GM19023 (cell line): ENCODE measurements around the gene ABCB7.
"Not testable (repeated sequence)": the region's sequence is repeated elsewhere in the genome, so short reads cannot be mapped to it uniquely, and the experiment has no call there.

ENCODE experiments used
- ATAC-seq: cut with Tn5 transposase; IDR thresholded peaks from one replicate; pipeline ENCODE4 v1.9.1; 2021; ENCODE audit warnings: mild to moderate bottlenecking, moderate library complexity; ENCODE audit not compliant: unreplicated experiment

ABCB7 gene

DNA sequence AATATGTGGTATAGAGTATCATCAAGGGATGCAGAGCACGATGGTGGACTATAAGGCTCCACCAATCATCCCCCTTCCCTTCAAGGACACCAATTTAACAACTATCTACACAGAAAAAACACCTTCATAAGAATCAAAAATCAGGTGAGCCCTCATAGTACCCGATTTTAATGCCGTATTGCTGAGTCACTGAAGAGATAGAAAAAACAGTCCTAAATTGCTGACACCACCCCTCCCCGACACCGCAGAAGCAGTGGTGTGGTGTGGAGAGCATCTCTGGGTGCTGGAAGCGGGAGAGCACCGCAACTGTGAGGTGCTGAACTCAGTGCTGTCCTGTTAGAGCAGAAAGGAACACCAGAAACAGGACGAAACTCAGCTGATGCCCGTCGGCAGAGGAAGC lies 49.3 kb downstream of the ABCB7 start:
- no peak for ATAC-seq

DNA sequence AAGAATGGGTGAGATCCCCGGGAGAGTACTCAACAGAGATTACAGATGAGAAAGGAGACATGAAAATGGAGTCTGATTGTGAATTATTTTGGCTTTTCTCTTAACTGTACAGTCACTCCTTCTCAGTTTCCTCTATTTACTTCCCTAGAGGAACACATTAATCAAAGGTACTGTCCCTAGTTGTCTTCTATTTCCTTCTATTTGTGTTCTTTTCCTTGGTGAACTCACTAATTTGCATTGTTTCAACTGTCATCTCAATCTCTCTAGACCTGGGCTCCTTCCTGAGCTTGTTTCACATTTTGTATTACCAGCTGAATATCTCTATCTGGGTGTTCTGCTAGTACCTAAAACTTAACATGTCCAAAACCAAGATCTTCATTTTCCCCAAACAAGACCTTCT lies 59.8 kb downstream of the ABCB7 start:
- ATAC-seq = no peak

DNA sequence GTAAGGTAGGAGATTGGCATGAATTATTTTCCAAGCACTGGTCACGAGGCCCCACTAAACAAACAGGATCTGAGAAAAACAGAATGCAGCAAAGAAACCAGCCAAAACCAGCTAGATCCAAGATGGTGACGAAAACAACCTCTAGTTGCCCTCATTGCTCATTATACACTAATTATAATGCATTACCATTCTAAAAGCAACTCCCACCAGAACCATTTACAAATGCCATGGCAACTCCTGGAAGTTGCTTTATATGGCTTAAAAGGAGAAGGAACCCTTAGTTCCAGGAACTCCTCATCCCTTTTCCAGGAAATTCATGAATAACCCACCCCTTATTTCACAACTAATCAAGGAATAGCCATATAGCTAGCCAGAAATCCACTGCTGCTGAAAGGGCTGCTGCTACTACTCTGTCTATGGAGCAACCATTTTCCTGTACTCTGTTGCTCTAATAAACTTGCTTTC lies 69.3 kb downstream of the ABCB7 start:
- no peak for ATAC-seq

DNA sequence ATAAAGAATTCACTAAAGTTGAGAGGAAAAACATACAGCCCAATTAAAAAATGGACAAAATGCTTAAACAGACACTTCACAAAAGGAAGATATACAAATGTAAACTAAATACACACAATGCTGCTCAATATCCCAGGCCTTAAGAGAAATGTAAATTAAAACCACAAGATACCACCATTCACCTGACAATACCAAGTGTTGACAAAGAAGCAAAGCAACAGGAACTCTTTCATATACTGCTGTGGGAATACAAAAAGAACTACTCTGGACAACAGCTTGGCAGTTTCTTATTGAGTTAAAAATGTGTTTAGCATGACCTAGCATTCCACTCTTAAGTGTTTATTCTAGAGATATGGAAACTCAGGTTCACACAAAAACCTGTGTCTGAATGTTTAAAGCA lies 71.3 kb downstream of the ABCB7 start:
- ATAC-seq = no peak

DNA sequence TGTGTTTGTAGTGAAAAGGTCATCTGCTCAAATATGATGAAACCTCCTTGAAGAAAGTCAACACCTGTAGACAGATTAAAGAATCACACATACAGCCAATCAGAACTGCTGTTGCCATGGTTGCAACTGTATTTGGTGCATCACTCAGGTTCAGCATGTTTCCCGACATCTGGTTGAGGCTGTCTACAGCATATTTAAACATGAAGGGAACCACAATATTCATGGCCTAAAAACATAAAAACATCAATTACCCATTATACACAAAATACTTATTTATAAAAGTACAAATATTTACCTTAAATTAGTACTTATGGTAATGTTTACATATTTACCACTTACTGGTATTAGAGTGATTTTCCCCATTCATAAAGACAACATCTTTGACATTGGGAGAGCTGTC lies 79.7 kb downstream of the ABCB7 start:
- no peak for ATAC-seq

DNA sequence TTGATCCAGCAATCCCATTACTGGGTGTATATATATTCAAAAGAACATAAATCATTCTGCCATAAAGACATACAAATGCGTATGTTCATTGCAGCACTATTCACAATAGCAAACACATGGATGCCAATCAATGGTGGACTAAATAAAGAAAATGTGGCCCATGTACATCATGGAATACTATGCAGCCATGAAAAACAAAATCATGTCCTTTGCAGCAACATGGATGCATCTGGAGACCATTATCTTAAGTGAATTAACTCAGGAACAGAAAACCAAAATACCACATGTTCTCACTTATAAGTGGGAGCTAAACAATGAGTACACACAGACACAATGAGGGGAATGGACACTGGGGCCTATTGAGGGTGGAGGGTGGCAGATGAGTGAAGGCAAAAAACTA lies 81.6 kb downstream of the ABCB7 start:
- ATAC-seq = no peak

DNA sequence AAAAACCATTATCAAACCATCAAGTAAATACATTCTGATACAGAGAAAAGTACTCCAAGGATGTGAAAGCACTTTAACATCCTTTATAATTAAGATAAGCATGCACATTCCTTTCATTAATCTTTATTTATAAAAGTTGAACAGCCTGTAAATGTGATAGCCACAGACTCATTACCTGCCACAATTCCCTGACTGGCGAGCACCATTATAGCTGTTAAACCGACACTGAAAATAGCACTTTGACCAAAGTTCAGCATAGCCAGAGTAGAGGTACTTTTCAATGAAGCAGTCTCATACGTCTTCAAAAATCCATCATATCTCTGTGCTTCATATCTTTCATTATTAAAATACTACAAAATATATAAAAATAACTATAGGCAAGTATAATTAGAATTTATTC lies 84.7 kb downstream of the ABCB7 start:
- ATAC-seq = no peak

DNA sequence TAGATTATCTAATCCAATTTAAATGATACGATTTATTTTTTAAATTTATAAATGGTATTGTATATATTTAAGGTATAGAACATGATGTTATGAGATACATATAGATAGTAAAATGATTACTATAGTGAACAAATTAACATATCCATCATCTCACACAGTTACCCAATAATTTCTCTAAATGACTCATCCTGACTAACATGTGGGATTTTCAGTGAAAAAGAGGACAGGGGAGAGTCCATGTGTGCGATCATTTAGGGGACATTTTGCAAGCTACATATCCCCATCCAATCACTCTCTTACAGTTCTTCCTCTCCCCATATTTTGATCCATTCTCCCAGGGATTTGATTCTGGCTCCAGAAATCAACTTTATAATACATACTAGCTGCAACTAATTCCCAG lies 88.2 kb downstream of the ABCB7 start:
- ATAC-seq = no peak

DNA sequence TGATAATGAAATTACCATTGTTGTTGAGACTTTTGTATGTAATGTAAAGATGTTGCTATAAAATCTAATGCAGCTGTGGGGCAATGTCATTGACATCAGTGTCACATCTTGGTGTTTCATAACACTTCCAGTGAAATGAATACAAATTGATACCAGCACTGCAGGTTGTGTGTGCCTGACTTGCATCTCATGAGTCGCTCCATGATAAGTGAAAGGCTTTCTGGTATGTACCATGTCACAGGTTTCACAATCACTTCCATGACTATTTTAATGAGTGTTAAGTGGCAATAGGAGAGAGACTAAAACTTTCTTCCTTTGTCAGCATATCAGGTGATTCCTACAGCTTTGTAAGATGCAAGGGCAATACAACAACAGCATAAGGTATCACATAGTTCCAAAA lies 94.4 kb downstream of the ABCB7 start:
- no peak for ATAC-seq

DNA sequence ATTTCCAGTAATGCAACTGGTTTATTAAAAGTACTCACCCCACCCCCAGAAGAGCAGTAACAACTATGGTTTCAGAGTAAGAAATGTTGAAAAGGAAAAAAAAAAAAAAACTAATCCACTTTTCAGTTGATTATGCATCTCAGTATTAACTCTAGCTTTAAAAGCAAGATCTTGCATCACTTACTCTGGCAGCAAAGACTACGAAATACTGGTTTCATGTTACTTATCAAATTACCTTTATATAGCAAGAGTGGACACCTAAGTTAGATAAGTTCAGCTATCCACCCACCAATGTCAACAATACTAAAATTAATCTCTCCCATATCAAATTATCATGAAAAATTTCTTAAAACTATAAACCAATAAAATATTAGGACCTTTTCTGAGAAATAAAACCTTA lies 105.0 kb downstream of the ABCB7 start:
- no peak for ATAC-seq

DNA sequence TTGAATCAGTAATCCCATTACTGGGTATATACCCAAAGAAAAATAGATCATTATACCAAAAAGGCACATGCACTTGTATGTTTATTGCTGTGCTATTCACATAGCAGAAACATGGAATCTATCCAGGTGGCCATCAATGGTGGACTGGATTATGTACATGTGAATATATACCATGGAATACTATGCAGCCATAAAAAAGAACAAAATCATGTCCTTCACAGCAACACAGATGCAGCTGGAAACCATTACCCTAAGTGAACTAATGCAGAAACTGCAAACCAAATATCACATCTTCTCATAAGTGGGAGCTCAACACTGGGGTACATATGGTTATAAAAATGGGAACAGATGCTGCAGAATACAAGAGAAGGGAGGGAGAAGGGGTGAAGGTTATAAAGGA lies 110.7 kb downstream of the ABCB7 start:
- no peak for ATAC-seq

DNA sequence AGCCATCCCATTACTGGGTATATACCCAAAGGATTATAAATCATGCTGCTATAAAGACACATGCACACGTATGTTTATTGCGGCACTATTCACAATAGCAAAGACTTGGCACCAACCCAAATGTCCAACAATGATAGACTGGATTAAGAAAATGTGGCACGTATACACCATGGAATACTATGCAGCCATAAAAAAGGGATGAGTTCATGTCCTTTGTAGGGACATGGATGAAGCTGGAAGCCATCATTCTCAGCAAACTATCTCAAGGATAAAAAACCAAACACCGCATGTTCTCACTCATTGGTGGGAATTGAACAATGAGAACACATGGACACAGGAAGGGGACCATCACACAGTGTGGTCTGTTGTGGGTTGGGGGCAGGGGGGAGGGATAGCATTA lies 111.9 kb downstream of the ABCB7 start:
- ATAC-seq = not testable (repeated sequence)

DNA sequence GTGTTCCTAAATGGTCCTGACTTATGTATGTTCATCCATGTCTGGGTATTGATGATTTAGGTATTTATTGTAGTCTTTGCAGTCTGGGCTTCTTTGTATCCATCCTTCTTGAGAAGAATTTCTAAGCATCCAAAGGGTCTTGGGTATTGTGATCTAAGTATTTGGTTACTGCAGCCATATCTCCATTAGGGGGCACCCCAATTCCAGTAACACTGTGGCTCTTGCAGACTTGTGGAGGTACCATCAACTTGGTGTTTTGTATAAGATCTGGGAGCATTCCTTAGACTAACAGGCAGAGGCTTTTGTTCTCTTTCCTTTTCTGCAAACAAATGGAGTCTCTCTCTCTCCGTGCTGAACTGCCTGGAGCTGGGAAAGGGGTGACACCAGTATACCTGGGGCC lies 117.2 kb downstream of the ABCB7 start:
- ATAC-seq = no peak
